WTC11 (cell line): ENCODE measurements around the gene VANGL1. TPM values are rescaled to one million over a fixed set of nuclear protein-coding genes. Genes with fewer than 3 reads are reported as not detected.

Source experiments
- ATAC-seq: fragments of 200-7000 bp; cut with Tn5 transposase; 2 replicates; pipeline ENCODE4 v1.10.0; 2021; ENCODE audit warnings: mild to moderate bottlenecking, moderate library complexity
- CTCF ChIA-PET: fragments of 300-600 bp; sonication (Branson Sonifier 250); formaldehyde crosslinking; loops from one replicate; lab custom pipeline; 2021; ENCODE audit warnings: antibody characterized with exemption; lab: Charles Lee
- POLR2A ChIA-PET: fragments of 350-600 bp; sonication (Branson Sonifier 250); formaldehyde crosslinking; loops from one replicate; lab custom pipeline; 2021; ENCODE audit warnings: antibody characterized with exemption; lab: Charles Lee
- DNase-seq: peaks from one replicate; pipeline ENCODE4 v3.0.0; 2021; ENCODE audit warnings: low spot score
- H3K27ac Mint-ChIP-seq: 2 replicates; pipeline ENCODE4 v1.8.0; 2021; ENCODE audit warnings: mixed read lengths
- H3K27me3 Mint-ChIP-seq: 2 replicates; pipeline ENCODE4 v1.8.0; 2021; ENCODE audit warnings: low read depth, mild to moderate bottlenecking, moderate library complexity, mixed read lengths
- H3K36me3 Mint-ChIP-seq: 2 replicates; pipeline ENCODE4 v1.8.0; 2021; ENCODE audit warnings: mixed read lengths
- H3K4me1 Mint-ChIP-seq: 2 replicates; pipeline ENCODE4 v1.8.0; 2022; ENCODE audit warnings: mixed read lengths
- H3K4me3 Mint-ChIP-seq: 2 replicates; pipeline ENCODE4 v1.8.0; 2021; ENCODE audit warnings: mild to moderate bottlenecking, moderate library complexity, mixed read lengths
- H3K9me3 Mint-ChIP-seq: 2 replicates; pipeline ENCODE4 v1.8.0; 2021; ENCODE audit warnings: mixed read lengths
- ATF6 ChIP-seq: sonication (generic); formaldehyde crosslinking; IDR thresholded peaks from 2 replicates; pipeline ENCODE4 v1.8.1; 2023; ENCODE audit warnings: mild to moderate bottlenecking, missing genetic modification reagents
- CBFB ChIP-seq: sonication (generic); formaldehyde crosslinking; IDR thresholded peaks from 2 replicates; pipeline ENCODE4 v1.8.1; 2022; ENCODE audit warnings: mild to moderate bottlenecking, low read depth, missing genetic modification reagents
- CREB1 ChIP-seq: sonication (generic); formaldehyde crosslinking; IDR thresholded peaks from 2 replicates; pipeline ENCODE4 v1.8.0; 2023; ENCODE audit warnings: mild to moderate bottlenecking, missing genetic modification reagents
- CTCF ChIP-seq: fragments of 200-600 bp; IDR thresholded peaks from 2 replicates; pipeline ENCODE4 v1.8.0; 2022; ENCODE audit warnings: antibody characterized with exemption
- E2F4 ChIP-seq: sonication (generic); formaldehyde crosslinking; IDR thresholded peaks from 2 replicates; pipeline ENCODE4 v1.8.1; 2022; ENCODE audit warnings: low read depth, mild to moderate bottlenecking, moderate library complexity, missing genetic modification reagents, borderline replicate concordance
- FOXK1 ChIP-seq: sonication (generic); formaldehyde crosslinking; IDR thresholded peaks from 2 replicates; pipeline ENCODE4 v1.8.0; 2022; ENCODE audit warnings: mild to moderate bottlenecking, moderate library complexity, missing genetic modification reagents
- GABPB1 ChIP-seq: sonication (generic); formaldehyde crosslinking; IDR thresholded peaks from 2 replicates; pipeline ENCODE4 v1.8.1; 2023; ENCODE audit warnings: mild to moderate bottlenecking, missing genetic modification reagents
- KAT7 ChIP-seq: sonication (generic); formaldehyde crosslinking; IDR thresholded peaks from 2 replicates; pipeline ENCODE4 v1.8.1; 2023; ENCODE audit warnings: missing genetic modification reagents, mild to moderate bottlenecking, borderline replicate concordance
- NR1H2 ChIP-seq: sonication (generic); formaldehyde crosslinking; IDR thresholded peaks from 2 replicates; pipeline ENCODE4 v1.9.0; 2021; ENCODE audit warnings: mild to moderate bottlenecking, moderate library complexity, missing genetic modification reagents
- NR3C1 ChIP-seq: sonication (generic); formaldehyde crosslinking; conservative IDR thresholded peaks from 2 replicates; pipeline ENCODE4 v1.8.1; 2023; ENCODE audit warnings: low read depth, mild to moderate bottlenecking, missing genetic modification reagents
- SMAD3 ChIP-seq: sonication (generic); formaldehyde crosslinking; IDR thresholded peaks from 2 replicates; pipeline ENCODE4 v1.8.0; 2022; ENCODE audit warnings: missing genetic modification reagents, mild to moderate bottlenecking, borderline replicate concordance
- SP1 ChIP-seq: sonication (generic); formaldehyde crosslinking; conservative IDR thresholded peaks from 2 replicates; pipeline ENCODE4 v1.8.1; 2022; ENCODE audit warnings: missing genetic modification reagents
- ZNF232 ChIP-seq: sonication (generic); formaldehyde crosslinking; IDR thresholded peaks from 2 replicates; pipeline ENCODE4 v1.8.0; 2022; ENCODE audit warnings: mild to moderate bottlenecking, missing genetic modification reagents
- ZNF281 ChIP-seq: sonication (generic); formaldehyde crosslinking; IDR thresholded peaks from 2 replicates; pipeline ENCODE4 v1.8.0; 2023; ENCODE audit warnings: mild to moderate bottlenecking, missing genetic modification reagents
- ZNF317 ChIP-seq: sonication (generic); formaldehyde crosslinking; IDR thresholded peaks from 2 replicates; pipeline ENCODE4 v1.8.1; 2023; ENCODE audit warnings: low read depth, mild to moderate bottlenecking, moderate library complexity, missing genetic modification reagents, borderline replicate concordance
- ZNF512 ChIP-seq: sonication (generic); formaldehyde crosslinking; IDR thresholded peaks from 2 replicates; pipeline ENCODE4 v1.8.1; 2022; ENCODE audit warnings: missing genetic modification reagents, borderline replicate concordance
- total RNA-seq: library from RNA; stranded (reverse); gene quantifications from 3 replicates; pipeline ENCODE4 v1.2.3, GENCODE V29; 2021

VANGL1 gene
- total RNA-seq, 1 experiment from 2014 or later, result 15.8 TPM

- TF ChIP-seq ATF6 (CRISPR knock-in tag) (no peak), NR1H2 (no peak), CBFB (no peak), ZNF232 (CRISPR knock-in tag) (no peak), NR3C1 (CRISPR knock-in tag) (no peak), E2F4 (no peak), ZNF512 (CRISPR knock-in tag) (no peak), ZNF317 (no peak), KAT7 (CRISPR knock-in tag) (no peak)
These were observed 29.6 kb downstream of the VANGL1 start (continued) for GRCh38 chr1:115671176-115671934.

- DNase-seq (no peak), ATAC-seq (no peak)
- peaks cover 17% of the 10 kb centered on the region for H3K36me3 Mint-ChIP-seq
- POLR2A ChIA-PET, result no interaction called here
- no peaks in the 10 kb centered on the region for H3K27me3 Mint-ChIP-seq
- H3K27ac Mint-ChIP-seq, result no peak overlapping the region
- no peak overlapping the region for H3K4me3 Mint-ChIP-seq
- H3K9me3 Mint-ChIP-seq, result peaks cover 6% of the 10 kb centered on the region; the same call in 1 of the 2 replicates
- H3K4me1 Mint-ChIP-seq, result peaks cover 12% of the 10 kb centered on the region
- TF ChIP-seq FOXK1, result no peak
- no peak for TF ChIP-seq SMAD3 (CRISPR knock-in tag)
- TF ChIP-seq ZNF232 (CRISPR knock-in tag), result no peak
- TF ChIP-seq CTCF, result no peak
- TF ChIP-seq CBFB, result no peak
- TF ChIP-seq ZNF281, result no peak
- no peak for TF ChIP-seq GABPB1 (CRISPR knock-in tag)
- TF ChIP-seq SP1 (CRISPR knock-in tag), result no peak
- no peak for TF ChIP-seq CREB1 (CRISPR knock-in tag)
- CTCF ChIA-PET, result interaction anchor here (1.0 kb wide), 1 partner anchor 34 kb away, joined by 3 read pairs; no protein-coding TSS in a partner anchor
These were observed 30.6 kb downstream of the VANGL1 start for GRCh38 chr1:115672224-115673009.
